HFF-Myc (cell line): ENCODE results near the gene TBRG4.

Source experiments
- DNase-seq: peaks from one replicate; pipeline ENCODE4 v3.0.0-alpha.2; 2011; ENCODE audit warnings: low read depth; ENCODE audit errors: extremely low read depth
- H3K4me3 ChIP-seq: replicated peaks from 2 replicates; pipeline ENCODE4 v1.5.1; 2011; ENCODE audit warnings: low read depth, mild to moderate bottlenecking, control low read depth, low read length
- TF ChIP-seq, protein P1 (sequence below): IDR thresholded peaks from 2 replicates; pipeline ENCODE4 v1.5.1; 2012; ENCODE audit warnings: mild to moderate bottlenecking, low read depth, low read length, control low read depth; ENCODE audit errors: missing control alignments

Gene TBRG4

DNA sequence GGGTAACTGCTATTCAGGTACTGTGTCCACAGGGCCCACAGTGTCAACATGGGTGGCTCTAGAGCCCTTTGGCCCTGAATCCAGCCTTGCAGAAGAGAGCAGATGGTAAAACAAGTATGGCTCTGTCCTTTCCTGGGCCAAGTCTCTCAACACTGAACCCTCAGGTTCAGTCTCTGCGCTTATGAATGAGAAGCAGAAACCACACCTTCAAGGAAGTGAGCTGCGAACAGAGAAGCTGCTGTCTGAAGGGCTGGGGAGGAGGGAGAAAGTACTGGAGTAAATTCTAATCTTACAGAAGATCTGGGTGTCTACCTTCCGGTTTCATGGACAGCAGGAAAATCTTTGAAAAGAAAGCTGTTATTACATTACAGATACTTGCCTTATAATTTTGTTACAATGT lies 4.1 kb downstream of the TBRG4 start:
- TF ChIP-seq, protein P1, sequence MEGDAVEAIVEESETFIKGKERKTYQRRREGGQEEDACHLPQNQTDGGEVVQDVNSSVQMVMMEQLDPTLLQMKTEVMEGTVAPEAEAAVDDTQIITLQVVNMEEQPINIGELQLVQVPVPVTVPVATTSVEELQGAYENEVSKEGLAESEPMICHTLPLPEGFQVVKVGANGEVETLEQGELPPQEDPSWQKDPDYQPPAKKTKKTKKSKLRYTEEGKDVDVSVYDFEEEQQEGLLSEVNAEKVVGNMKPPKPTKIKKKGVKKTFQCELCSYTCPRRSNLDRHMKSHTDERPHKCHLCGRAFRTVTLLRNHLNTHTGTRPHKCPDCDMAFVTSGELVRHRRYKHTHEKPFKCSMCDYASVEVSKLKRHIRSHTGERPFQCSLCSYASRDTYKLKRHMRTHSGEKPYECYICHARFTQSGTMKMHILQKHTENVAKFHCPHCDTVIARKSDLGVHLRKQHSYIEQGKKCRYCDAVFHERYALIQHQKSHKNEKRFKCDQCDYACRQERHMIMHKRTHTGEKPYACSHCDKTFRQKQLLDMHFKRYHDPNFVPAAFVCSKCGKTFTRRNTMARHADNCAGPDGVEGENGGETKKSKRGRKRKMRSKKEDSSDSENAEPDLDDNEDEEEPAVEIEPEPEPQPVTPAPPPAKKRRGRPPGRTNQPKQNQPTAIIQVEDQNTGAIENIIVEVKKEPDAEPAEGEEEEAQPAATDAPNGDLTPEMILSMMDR = no peak
- no peak overlapping the region for H3K4me3 ChIP-seq
- DNase-seq = no peak

DNA sequence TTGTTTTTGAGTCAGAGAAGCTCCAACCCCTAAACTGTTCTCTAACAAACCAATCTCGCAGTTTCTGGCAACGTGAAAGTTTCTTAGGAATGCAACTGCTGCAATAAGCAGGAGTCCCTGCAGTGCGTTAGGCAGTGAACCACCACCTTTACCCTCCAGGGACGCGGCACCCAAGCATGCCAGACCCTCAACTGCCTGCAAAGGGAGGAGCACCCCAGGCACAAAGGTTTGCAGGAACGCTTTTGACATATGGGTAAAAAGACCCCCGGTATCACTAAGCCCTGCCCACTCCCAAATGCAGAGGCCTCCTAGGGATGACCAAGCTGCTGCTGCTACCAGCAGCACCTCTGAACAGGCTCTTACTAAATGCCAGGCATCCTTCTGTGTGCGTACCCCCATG lies 4.7 kb downstream of the TBRG4 start:
- no peak for DNase-seq
- H3K4me3 ChIP-seq = no peak overlapping the region
- TF ChIP-seq, protein P1 = no peak

DNA sequence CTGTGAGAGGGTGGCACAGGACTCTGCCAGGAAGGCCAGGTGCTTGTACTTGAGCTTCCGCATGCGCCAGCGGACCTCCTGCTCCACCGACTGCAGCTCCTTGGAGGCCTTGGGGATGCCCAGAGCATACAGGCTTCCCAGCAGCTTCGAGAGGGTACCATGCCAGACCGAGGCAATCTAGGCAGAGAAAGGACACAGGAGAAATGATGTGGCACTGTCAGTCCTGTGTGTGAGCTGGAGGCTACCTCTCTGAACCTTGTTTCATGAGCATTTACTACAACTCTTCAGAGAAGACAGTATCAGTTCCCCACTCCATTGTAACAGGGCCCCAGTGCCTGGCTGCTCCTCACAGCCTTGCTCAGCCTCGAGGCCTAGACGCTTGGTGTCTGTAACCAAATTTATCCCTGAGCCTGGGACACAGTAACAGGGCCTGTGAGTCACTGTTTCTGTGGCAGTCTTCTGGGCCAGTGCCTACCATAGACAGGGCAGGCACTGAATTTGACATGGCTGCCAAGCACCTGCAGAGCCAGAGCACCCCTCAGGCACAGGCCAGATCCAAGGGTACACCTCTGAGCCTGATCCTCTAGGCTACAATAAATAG lies 5.8 kb downstream of the TBRG4 start:
- no peak for DNase-seq
- TF ChIP-seq, protein P1 = no peak

DNA sequence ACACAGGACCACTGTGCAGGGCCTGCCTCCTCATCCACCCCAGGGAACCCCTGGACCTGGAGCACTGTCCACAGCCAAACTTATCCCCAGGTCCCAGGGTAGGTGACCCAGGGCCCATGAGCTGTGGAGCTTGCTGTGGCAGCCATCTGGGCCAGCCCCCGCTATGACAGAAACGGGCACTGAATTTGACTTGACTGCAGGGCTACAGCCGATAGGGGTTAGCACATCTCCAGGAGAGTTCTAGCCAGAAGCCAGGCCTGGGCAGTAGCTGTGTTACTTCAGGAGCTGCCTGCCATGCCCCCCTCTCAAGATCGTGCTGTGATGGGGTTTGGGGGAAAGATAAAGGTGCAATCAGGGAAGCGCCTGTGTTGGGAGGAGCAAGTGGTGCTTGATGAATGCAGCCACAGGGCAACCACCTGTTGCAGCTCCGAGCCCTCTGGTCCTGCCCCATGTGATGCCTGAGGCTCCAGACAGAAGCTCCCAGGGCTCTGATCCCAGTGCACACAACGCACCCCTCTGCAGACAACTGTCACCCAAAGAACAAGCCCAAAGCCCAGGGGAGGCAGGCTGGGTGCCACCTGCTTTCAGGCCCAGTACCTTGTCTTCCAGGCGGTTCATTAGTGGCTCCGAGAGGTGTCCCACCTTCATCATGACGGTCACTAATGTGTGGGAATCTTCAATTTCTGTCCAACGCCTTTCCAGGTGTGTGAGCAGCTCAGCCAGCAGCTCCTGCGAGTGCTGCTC lies 6.5 kb downstream of the TBRG4 start:
- no peak for DNase-seq
- no peak overlapping the region for H3K4me3 ChIP-seq
- TF ChIP-seq, protein P1 = no peak

More for the DNA sequence above, 5.8 kb downstream of the TBRG4 start:
- no peak overlapping the region for H3K4me3 ChIP-seq

DNA sequence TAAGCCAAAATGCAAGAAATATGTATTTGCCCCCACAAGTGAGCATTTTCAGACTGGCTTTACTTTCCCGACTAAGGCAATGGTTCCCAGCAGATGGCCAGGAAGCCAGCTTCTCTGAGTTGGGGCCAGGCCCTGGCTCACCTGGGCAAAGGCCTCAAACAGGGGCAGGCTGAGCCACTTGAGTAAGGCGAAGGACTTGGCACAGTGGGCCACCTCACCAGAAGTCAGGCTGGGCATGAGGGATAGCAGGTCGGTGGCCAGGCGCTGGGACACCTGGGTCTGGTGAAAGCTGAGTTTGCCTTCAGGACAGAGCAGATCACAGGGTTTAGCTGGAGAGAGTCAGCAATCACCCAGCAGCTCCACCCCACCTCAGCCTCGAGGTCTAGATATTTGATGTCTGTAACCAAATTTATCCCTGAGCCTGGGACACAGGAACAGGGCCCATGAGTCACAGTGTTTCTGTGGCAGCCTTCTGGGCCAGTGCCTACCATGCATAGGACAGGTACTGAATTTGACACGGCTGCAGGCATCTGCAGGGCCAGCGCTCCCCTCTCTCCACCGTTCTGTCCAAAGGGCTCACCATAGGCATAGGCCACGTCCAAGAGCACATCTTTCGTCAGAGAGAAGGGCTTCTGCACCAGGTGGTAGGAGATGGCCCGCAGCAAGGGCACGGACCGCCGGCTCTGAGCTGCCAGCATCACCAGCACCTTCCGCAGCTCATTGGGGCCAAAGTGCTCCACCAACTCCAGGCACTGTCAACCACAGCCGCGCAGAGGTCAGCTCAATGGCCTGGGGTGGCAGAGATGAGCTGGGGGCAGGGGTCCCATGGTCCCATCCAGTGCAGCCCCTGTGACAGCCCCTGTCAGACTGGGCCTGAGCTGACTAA lies 7.3 kb downstream of the TBRG4 start:
- TF ChIP-seq, protein P1 = no peak
- no peak for DNase-seq
- no peak overlapping the region for H3K4me3 ChIP-seq

DNA sequence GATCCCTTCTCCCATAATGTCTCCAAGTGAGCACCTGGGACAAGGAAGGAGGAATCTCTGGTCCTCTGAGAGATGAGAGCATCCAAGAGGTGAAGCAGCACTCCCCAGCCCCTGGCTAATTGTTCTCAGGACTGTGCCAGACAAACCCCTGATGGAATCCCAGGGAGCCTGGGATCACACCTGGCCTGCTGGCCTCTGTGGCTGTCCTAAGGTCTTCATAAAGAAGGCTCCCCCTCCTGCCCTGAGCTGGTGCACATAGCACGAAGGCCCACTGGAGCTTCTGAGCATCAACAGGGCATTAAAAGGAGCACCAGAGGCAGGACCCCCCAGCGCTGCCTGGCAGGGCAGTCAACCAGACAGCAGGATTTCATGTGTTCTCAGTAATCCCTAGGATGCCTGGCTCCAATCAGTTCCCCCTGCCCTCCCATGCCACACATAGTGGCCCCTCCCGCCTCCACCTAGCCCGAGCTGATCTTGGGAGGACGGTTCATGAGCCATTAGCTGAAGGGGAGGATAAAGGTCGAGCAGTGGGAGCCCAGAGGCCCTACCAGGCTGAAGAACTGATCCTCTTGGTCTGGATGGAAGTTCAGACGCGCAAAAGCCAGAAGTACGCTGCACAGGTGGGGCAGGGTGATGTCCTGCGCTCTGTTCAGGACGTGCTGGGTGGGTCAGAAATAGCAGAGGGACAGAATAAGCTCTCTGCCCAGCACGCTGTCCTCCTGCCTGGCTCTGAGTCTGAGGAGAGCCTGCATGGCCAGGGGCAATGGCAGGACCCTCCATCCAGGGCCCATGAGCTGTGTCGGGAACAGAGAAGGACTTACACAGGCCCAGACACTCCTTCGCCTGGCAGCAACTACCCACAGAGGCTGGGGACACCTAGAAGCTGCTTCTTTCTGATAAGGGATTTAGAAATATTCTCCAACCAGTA lies 8.4 kb downstream of the TBRG4 start:
- DNase-seq = no peak
- H3K4me3 ChIP-seq = no peak overlapping the region
- TF ChIP-seq, protein P1 = no peak
